ENCODE measurements around the gene DLGAP5.

Gene DLGAP5

DNA sequence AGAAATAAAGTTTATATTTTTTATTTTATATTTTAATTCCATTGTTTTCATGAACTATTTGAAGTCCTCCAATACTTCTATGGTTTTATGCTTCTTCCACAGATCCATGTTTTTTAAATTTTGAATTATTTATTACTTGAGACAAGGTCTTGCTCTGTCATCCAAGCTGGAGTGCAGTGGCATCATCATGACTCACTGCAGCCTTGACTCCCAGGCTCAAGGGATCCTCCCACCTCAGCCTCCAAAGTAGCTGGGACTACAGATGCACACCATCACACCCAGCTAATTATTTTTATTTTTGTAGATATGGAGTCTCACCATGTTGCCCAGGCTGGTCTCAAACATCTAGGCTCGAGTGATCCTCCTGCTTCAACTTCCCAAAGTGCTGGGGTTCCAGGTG, 28.8 kb upstream of the DLGAP5 start:
- no peak overlapping the region for H3K9ac ChIP-seq (ENCODE audit: low read length)
- H3K4me2 ChIP-seq (ENCODE audit: low read depth, low read length), result no peak overlapping the region
- H3K9me3 ChIP-seq (replicated peaks; ENCODE audit: insufficient read depth, low read length), result no peaks in the 10 kb centered on the region
- H3K27ac ChIP-seq (ENCODE audit: low read length), result no peak overlapping the region
- TF ChIP-seq EZH2phosphoT487 (IDR thresholded peaks at IDR 0.05; ENCODE audit: low read length) (no peak), EZH2 (optimal IDR thresholded peaks at IDR 0.05; ENCODE audit: low read depth, low read length) (no peak)
- TF ChIP-seq, protein P1, sequence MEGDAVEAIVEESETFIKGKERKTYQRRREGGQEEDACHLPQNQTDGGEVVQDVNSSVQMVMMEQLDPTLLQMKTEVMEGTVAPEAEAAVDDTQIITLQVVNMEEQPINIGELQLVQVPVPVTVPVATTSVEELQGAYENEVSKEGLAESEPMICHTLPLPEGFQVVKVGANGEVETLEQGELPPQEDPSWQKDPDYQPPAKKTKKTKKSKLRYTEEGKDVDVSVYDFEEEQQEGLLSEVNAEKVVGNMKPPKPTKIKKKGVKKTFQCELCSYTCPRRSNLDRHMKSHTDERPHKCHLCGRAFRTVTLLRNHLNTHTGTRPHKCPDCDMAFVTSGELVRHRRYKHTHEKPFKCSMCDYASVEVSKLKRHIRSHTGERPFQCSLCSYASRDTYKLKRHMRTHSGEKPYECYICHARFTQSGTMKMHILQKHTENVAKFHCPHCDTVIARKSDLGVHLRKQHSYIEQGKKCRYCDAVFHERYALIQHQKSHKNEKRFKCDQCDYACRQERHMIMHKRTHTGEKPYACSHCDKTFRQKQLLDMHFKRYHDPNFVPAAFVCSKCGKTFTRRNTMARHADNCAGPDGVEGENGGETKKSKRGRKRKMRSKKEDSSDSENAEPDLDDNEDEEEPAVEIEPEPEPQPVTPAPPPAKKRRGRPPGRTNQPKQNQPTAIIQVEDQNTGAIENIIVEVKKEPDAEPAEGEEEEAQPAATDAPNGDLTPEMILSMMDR (IDR thresholded peaks at IDR 0.05; ENCODE audit: low read length), result no peak
- H3K36me3 ChIP-seq (replicated peaks; ENCODE audit: insufficient read depth, low read length), result no peaks in the 10 kb centered on the region
- H3F3A ChIP-seq (ENCODE audit: insufficient read depth, low read length), result no peaks in the 10 kb centered on the region
- H3K4me1 ChIP-seq (ENCODE audit: low read length), result no peaks in the 10 kb centered on the region
- H3K79me2 ChIP-seq (ENCODE audit: low read length), result no peaks in the 10 kb centered on the region
- no peak overlapping the region for H3K4me3 ChIP-seq (ENCODE audit: low read length)
- no peaks in the 10 kb centered on the region for H4K20me1 ChIP-seq (ENCODE audit: insufficient read depth, low read length)
- no peak for DNase-seq
- H2AFZ ChIP-seq (ENCODE audit: low read length), result no peak overlapping the region
- no peaks in the 10 kb centered on the region for H3K9me2 ChIP-seq (replicated peaks; ENCODE audit: insufficient read depth, low read length)
- H3K27me3 ChIP-seq (replicated peaks; ENCODE audit: insufficient read depth, low read length), result no peaks in the 10 kb centered on the region

DNA sequence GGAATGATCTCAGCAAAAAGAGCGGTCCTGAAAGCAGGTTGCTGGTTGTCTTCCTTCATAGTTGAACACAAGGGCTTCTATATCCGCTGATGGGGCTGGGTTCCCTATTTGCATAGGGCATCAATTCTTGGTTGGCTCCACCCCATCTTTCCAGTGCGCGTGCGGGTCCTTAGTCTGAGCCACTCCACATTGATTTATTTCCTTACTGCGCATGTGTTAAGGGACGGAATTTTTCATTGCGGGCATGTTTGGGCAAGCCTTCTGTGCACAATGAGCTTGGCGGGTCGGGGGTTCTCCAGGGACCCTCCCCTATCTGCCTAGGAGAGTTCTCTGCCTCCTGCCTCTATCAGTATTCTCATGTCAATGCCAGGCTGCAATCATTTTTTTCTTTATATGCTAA, 21.2 kb upstream of the DLGAP5 start:
- Histone ChIP-seq H3K9ac (ENCODE audit: low read length) (no peak overlapping the region), H3K27me3 (replicated peaks; ENCODE audit: insufficient read depth, low read length) (no peaks in the 10 kb centered on the region), H3K79me2 (ENCODE audit: low read length) (no peaks in the 10 kb centered on the region), H3K9me2 (replicated peaks; ENCODE audit: insufficient read depth, low read length) (no peaks in the 10 kb centered on the region), H3K4me2 (ENCODE audit: low read depth, low read length) (no peak overlapping the region), H3F3A (ENCODE audit: insufficient read depth, low read length) (no peaks in the 10 kb centered on the region), H3K27ac (ENCODE audit: low read length) (no peak overlapping the region), H2AFZ (ENCODE audit: low read length) (no peak overlapping the region), H3K9me3 (replicated peaks; ENCODE audit: insufficient read depth, low read length) (no peaks in the 10 kb centered on the region), H4K20me1 (ENCODE audit: insufficient read depth, low read length) (no peaks in the 10 kb centered on the region), H3K4me1 (ENCODE audit: low read length) (no peaks in the 10 kb centered on the region), H3K4me3 (ENCODE audit: low read length) (no peak overlapping the region), H3K36me3 (replicated peaks; ENCODE audit: insufficient read depth, low read length) (no peaks in the 10 kb centered on the region)
- no peak for DNase-seq
- TF ChIP-seq EZH2 (optimal IDR thresholded peaks at IDR 0.05; ENCODE audit: low read depth, low read length) (no peak), EZH2phosphoT487 (IDR thresholded peaks at IDR 0.05; ENCODE audit: low read length) (no peak)
- TF ChIP-seq, protein P1 (IDR thresholded peaks at IDR 0.05; ENCODE audit: low read length), result no peak

DNA sequence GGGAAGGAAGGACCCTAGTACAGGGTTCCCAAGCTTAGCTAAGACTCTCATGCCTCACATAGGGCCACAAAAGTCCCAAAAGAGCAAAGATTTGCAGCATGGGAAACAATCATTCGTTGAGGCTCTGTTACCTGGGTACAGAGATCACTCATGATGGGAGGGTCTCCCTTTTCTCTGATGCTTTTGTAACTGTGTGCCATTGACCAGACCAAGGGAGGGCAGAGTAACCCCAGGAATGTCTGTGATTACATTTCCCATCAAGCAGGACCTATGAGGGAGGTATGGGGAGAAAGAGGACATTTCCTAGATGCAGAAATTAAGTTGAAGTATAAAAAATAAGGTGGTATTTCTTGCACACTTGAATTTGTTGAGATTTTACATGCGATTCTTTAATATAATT, 16.4 kb upstream of the DLGAP5 start:
- Histone ChIP-seq H3K27ac (ENCODE audit: low read length) (no peak overlapping the region), H3K4me3 (ENCODE audit: low read length) (no peak overlapping the region), H3K4me2 (ENCODE audit: low read depth, low read length) (no peak overlapping the region), H3K27me3 (replicated peaks; ENCODE audit: insufficient read depth, low read length) (no peaks in the 10 kb centered on the region), H3K79me2 (ENCODE audit: low read length) (no peaks in the 10 kb centered on the region), H3K9ac (ENCODE audit: low read length) (no peak overlapping the region), H3K4me1 (ENCODE audit: low read length) (no peaks in the 10 kb centered on the region), H2AFZ (ENCODE audit: low read length) (no peak overlapping the region), H4K20me1 (ENCODE audit: insufficient read depth, low read length) (no peaks in the 10 kb centered on the region), H3K36me3 (replicated peaks; ENCODE audit: insufficient read depth, low read length) (no peaks in the 10 kb centered on the region), H3K9me2 (replicated peaks; ENCODE audit: insufficient read depth, low read length) (no peaks in the 10 kb centered on the region), H3F3A (ENCODE audit: insufficient read depth, low read length) (no peaks in the 10 kb centered on the region), H3K9me3 (replicated peaks; ENCODE audit: insufficient read depth, low read length) (no peaks in the 10 kb centered on the region)
- TF ChIP-seq, protein P1 (IDR thresholded peaks at IDR 0.05; ENCODE audit: low read length), result no peak
- TF ChIP-seq EZH2 (optimal IDR thresholded peaks at IDR 0.05; ENCODE audit: low read depth, low read length), result no peak
- no peak for TF ChIP-seq EZH2phosphoT487 (IDR thresholded peaks at IDR 0.05; ENCODE audit: low read length)
- no peak for DNase-seq
